Measurements from ENCODE around the gene CLTCL1. TPM values are rescaled to one million over a fixed set of nuclear protein-coding genes. Genes with fewer than 3 reads are reported as not detected.
"Not testable (repeated sequence)": the region's sequence is repeated elsewhere in the genome, so short reads cannot be mapped to it uniquely, and the experiment has no call there.

The CLTCL1 gene
- total RNA-seq, 1 donor from 2014 or later, result 6.8 TPM

DNA sequence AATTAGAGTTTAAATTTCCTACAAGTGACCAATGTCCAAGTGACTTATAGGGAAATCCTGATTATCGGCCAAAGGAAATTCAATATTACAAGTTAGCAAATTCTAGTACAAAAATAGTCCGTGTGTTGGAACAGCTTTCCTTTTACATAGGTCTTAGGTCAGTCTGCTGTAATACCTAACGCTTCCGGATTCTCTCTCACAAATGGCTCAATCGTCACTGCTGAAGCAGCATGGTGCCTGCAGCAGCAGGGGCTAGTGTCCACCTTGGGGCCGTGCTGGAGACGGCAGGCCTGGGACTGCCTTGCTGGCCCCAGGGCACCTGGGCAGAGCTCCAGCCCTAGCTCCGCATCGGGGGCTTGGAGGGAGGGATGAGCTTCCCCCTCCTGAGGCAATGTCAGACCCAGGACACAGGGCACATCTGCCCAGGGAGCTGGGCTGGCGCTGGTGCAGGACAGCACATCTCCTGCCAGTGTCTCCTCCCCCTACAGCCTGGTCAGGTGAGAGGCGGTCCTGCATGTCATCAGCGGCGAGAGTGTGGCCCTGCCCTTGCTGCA is 39.4 kb upstream of the CLTCL1 start:
- no peaks in the 10 kb centered on the region for H3K27me3 ChIP-seq (ENCODE audit: low read depth)
- H3K4me1 ChIP-seq, result no peaks in the 10 kb centered on the region
- intact Hi-C loops (cut with DNase I), result no loop called here
- H3K4me3 ChIP-seq, result no peak overlapping the region
- H3K36me3 ChIP-seq, result peaks cover 48% of the 10 kb centered on the region
- ATAC-seq (peak in 1 of 2 donors; percentile 37), DNase-seq (no peak)
- peaks cover 10% of the 10 kb centered on the region for H3K9me3 ChIP-seq
- TF ChIP-seq, protein P1, sequence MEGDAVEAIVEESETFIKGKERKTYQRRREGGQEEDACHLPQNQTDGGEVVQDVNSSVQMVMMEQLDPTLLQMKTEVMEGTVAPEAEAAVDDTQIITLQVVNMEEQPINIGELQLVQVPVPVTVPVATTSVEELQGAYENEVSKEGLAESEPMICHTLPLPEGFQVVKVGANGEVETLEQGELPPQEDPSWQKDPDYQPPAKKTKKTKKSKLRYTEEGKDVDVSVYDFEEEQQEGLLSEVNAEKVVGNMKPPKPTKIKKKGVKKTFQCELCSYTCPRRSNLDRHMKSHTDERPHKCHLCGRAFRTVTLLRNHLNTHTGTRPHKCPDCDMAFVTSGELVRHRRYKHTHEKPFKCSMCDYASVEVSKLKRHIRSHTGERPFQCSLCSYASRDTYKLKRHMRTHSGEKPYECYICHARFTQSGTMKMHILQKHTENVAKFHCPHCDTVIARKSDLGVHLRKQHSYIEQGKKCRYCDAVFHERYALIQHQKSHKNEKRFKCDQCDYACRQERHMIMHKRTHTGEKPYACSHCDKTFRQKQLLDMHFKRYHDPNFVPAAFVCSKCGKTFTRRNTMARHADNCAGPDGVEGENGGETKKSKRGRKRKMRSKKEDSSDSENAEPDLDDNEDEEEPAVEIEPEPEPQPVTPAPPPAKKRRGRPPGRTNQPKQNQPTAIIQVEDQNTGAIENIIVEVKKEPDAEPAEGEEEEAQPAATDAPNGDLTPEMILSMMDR (IDR thresholded peaks at IDR 0.05), result no peak
- no peak overlapping the region for H3K27ac ChIP-seq

DNA sequence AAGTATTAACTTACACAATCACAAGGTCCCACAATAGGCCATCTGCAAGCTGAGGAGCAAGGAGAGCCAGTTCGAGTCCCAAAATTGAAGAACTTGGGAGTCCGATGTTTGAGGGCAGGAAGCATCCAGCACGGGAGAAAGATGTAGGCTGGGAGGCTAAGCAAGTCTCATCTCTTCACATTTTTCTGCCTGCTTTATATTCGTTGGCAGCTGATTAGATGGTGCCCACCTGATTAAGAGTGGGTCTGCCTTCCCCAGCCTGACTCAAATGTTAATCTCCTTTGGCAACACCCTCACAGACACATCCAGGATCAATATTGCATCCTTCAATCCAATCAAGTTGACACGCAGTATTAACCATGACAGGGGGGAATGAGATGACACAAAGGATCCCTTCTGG is 38.7 kb upstream of the CLTCL1 start:
- H3K27ac ChIP-seq; H3K4me1 ChIP-seq; H3K4me3 ChIP-seq; intact Hi-C loops (cut with DNase I); H3K27me3 ChIP-seq (ENCODE audit: low read depth); DNase-seq; ATAC-seq: not testable (repeated sequence)
- H3K36me3 ChIP-seq, result peaks cover 41% of the 10 kb centered on the region
- H3K9me3 ChIP-seq, result peaks cover 10% of the 10 kb centered on the region

DNA sequence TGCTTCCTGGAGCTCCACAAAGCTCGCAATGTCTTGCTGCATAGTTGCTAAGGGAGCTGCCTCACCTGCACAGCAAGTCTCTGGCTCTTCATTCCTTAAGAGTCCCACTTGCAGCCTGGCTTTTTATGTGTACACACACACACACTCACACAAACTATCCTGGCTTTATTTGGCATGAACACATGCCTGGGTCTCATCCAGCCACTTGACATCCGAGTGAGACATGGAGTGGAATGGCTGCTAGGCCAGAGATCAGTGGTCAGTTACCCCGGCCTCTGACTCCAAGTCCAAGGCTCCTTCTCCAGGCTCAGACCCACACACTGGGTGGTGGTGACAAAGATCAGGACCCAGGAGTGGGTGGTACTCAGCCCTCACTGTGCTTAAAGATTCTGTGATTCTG is 37.9 kb upstream of the CLTCL1 start:
- Histone ChIP-seq H3K27ac (no peak overlapping the region), H3K27me3 (ENCODE audit: low read depth) (no peaks in the 10 kb centered on the region), H3K4me3 (no peak overlapping the region), H3K9me3 (peaks cover 8% of the 10 kb centered on the region), H3K36me3 (peaks cover 33% of the 10 kb centered on the region), H3K4me1 (no peaks in the 10 kb centered on the region)
- ATAC-seq, result peak; percentile 79 to 82
- DNase-seq, result no peak
- intact Hi-C loops (cut with DNase I), result no loop called here
- TF ChIP-seq, protein P1 (IDR thresholded peaks at IDR 0.05), result no peak

DNA sequence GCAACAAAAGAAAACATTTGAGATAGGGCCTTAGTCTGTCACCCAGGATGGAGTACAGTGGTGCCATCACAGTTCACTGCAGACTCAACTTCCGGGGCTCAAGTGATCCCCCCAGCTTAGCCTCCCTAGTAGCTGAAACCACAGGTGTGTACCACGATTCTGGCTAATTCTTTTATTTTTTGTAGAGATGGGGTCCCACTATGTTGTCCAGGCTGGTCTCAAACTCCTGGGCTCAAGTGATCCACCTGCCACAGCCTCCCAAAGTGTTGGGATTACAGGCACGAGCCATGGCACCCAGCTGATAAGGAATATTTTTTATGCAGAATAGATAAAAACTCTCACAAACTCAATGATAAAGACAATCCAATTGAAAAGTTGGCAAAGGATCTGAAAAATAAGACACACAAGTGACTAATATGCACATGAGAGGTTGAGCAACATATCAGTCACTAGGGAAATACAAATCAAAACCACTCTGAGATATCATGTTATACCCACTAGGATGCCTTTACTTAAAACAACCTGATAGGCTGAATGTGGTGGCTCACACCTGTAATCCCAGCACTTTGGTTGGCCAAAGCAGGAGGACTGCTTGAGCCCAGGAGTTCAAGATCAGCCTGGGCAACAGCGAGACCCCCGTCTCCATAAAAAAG is 33.9 kb upstream of the CLTCL1 start:
- ATAC-seq (no peak), DNase-seq (no peak)
- Histone ChIP-seq H3K27me3 (ENCODE audit: low read depth) (no peaks in the 10 kb centered on the region), H3K4me1 (no peaks in the 10 kb centered on the region), H3K4me3 (no peak overlapping the region), H3K9me3 (peaks cover 5% of the 10 kb centered on the region), H3K27ac (no peak overlapping the region), H3K36me3 (peaks cover 13% of the 10 kb centered on the region)
- TF ChIP-seq, protein P1 (IDR thresholded peaks at IDR 0.05), result no peak
- intact Hi-C loops (cut with DNase I), result no loop called here

DNA sequence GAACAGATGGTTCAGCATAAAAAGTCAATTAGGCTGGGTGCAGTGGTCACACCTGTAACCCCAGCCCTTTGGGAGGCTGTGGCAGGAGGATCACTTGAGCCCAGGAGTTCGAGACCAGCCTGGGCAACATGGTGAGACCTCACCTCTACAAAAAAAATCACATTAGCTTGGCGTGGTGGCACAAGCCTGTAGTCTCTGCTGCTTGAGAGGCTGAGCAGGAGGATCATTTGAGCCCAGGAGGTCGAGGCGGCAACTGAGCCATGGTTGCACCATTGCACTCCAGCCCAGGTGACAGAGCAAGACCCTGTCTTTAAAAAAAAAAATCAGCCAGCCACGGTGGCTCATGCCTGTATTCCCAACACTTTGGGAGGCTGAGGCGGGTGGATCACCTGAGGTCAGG is 31.9 kb upstream of the CLTCL1 start:
- H3K4me1 ChIP-seq; H3K9me3 ChIP-seq; ATAC-seq; H3K27me3 ChIP-seq (ENCODE audit: low read depth); H3K36me3 ChIP-seq; H3K4me3 ChIP-seq; H3K27ac ChIP-seq; DNase-seq; intact Hi-C loops (cut with DNase I): not testable (repeated sequence)

DNA sequence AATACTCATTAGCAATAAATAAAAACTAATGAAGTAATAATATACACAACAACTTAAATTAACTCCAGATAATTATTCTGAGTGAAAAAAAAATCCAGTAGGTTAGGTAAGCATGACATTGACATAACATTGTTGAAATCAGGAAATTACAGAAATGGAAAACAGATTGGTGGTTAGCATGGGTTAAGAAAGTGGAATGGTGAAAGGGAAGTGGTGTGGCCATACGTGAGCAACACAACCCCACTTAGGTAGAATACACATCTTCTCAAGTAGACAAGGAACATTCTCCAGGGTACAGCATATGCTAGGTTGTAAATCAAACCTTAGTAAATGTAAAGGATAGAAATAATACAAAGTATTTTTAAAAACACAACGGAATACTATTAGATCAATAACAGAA is 30.2 kb upstream of the CLTCL1 start:
- TF ChIP-seq, protein P1 (IDR thresholded peaks at IDR 0.05), result no peak
- Histone ChIP-seq H3K27me3 (ENCODE audit: low read depth) (no peaks in the 10 kb centered on the region), H3K4me3 (no peak overlapping the region), H3K36me3 (no peaks in the 10 kb centered on the region), H3K4me1 (no peaks in the 10 kb centered on the region), H3K9me3 (peaks cover 24% of the 10 kb centered on the region), H3K27ac (no peak overlapping the region)
- intact Hi-C loops (cut with DNase I), result no loop called here
- no peak for ATAC-seq
- DNase-seq, result no peak

DNA sequence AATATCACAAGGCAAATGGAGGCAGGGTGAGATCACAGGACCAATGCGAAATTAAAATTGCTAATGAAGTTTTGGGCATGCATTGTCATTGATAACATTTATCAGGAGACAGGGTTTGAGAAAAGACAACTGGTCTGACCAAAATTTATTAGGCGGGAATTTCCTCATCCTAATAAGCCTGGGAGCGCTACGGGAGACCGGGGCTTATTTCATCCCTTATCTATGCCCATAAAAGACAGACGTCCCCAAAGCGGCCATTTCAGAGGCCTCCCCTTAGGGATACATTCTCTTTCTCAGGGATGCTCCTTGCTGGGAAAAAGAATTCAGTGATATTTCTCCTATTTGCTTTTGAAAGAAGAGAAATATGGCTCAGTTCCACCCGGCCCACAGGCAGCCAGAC is 28.6 kb upstream of the CLTCL1 start:
- intact Hi-C loops (cut with DNase I); H3K4me3 ChIP-seq; H3K4me1 ChIP-seq; ATAC-seq; DNase-seq; H3K27me3 ChIP-seq (ENCODE audit: low read depth); H3K27ac ChIP-seq; H3K36me3 ChIP-seq: not testable (repeated sequence)
- peaks cover 37% of the 10 kb centered on the region for H3K9me3 ChIP-seq
